HG03571 (cell line): ENCODE data around the gene QDPR.

ENCODE experiments used
- ATAC-seq: cut with Tn5 transposase; IDR thresholded peaks from one replicate; pipeline ENCODE4 v1.9.1; 2021; ENCODE audit not compliant: unreplicated experiment

Gene QDPR

GRCh38 chr4:17436750-17437090, 75.2 kb downstream of the QDPR start:
- no peak for ATAC-seq
